Hepatic stellate cell (primary cell): ENCODE results near the gene JAM2.

Source experiments
- DNase-seq: peaks from one replicate; pipeline ENCODE4 v3.0.0; 2011; ENCODE audit warnings: low spot score

Gene JAM2

DNA sequence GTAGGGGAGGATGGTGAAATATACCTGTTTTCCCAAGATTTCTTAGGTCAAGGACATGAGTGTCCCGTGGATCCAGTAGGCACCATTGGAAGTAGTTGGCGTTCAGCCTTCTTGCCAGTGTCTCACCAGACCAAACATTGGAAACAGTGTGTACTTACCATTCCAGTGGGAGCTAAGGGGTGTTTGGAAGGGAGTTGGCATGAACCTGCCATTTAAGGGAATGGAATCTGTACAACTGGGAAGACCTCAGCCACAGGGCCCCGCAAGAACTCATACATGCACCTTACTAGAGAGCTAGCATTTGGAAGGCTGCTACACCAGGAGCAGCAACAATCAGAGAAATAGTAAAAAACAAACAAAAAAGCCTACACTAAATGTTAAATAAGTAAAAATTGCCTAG, 82.9 kb downstream of the JAM2 start:
- no peak for DNase-seq

GRCh38 chr21:25722631-25723030, 83.6 kb downstream of the JAM2 start:
- no peak for DNase-seq

DNA sequence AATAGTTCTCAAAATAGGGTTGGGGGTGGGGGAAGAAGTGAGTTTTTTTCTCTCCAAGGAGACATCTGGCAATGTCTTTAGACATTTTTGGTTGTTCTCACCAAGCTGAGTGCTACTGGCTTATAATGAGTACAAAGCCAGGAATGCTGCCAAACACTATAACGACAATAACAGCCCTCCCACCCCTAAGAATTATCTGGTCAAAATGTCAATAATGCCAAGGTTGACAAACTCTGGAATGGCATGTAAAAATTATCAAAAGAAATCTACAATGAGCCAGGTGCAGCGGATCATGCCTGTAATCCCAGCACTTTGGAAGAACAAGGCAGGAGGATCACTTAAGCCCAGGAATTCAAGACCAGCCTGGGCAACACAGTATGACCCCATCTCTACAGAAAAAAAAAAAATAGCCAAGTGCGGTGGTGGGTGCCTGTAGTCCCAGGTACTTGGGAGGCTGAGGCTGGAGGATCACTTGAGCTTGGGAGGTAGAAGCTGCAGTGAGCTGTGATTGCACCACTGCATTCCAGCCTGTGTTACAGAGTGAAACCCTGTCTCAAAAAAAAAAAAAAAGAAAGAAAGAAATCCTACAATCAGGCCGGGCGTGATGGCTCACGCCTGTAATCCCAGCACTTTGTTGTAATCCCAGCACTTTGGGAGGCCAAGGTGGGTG, 93.2 kb downstream of the JAM2 start:
- DNase-seq, result no peak

DNA sequence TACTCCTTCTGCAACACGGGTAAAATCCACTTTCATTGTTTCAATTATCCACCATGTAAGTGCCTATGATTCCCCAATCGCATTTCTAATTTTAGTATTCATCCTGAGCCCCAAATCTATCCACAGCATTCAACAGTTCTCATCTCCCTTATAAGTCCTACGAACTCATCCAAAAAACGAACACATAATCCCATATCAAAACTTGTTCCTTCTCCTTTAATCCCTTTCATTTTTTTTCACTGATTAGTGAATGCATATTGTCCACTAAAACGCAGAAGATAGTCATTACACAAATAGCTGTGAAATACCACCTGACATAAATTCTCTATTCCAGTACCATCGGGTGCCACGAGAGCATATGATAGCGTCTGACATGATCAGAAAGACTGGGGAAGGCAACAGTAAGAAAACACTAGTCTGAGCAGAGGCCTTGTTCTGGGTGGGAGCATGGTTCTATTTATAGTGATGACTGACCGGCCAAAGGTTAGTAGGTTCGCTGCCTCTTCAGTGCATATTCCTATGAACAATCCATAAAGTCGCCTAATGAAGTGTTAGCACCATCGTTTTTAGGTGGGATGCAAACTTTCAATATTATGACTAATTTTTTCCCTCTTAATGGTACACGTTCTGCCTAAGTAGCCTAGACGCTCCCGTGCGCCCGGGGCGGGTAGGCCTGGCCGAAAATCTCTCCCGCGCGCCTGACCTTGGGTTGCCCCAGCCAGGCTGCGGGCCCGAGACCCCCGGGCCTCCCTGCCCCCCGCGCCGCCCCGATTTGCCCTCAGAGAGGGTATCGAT, 95.0 kb downstream of the JAM2 start:
- peak; percentile 19 for DNase-seq

GRCh38 chr21:25734654-25734903, 95.5 kb downstream of the JAM2 start:
- DNase-seq, result no peak

- peak; percentile 86 for DNase-seq
Observed at GRCh38 chr21:25734904-25735645, 96.0 kb downstream of the JAM2 start, which contains the start of the genes ATP5PF and GABPA. ATP5PF (minus strand) TSS chr21:25734904; CDS start chr21:25729794, 5,110 bp downstream. GABPA (plus strand) TSS chr21:25734972; CDS start chr21:25741599, 6,627 bp downstream.

DNA sequence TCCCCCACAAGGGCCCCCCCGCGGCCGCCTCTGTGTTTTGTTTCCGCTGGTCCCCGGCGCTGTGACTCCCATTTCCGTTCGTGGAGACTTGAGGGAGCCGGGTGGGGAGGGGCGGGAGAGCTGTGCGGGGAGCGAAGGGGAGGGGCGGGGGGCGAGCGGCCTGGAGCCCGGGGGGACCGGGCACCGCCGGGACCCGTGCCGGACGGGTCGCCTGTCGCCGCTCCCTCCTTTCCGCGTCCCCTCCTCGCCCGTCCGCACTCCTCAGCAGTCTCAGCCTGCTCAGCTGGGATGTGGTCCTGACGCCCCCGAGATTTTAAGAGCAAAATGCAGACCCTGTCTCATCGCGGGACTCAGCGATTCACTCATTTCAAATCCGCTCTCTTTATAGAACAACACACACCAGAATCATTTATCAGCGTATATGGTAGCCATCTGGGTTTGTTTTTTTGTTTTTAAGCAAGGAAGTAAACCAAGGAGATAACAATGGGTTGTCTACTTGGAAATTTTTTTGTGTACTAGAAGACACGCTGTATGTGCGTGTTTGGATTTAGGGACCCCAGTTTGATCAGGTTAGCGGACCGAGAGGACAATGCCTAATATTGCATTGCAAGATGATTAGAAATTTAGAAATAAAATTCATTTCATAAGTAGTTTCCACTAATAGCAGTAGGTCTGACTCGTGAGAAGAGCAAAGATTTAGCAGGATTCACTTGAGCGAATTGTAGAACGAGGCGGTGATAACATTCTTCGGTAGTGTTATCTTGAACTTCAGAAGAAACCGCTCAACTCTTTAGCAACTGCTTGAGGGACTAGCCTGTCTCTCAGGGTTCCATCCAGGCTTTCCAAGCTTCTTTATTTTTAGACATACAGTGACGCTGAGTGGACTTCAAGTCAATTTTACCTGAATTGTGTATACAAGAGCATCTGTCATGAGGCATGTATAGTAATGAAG, 96.9 kb downstream of the JAM2 start:
- peak; percentile 69 for DNase-seq

GRCh38 chr21:25737421-25737820, 98.4 kb downstream of the JAM2 start:
- DNase-seq, result no peak

DNA sequence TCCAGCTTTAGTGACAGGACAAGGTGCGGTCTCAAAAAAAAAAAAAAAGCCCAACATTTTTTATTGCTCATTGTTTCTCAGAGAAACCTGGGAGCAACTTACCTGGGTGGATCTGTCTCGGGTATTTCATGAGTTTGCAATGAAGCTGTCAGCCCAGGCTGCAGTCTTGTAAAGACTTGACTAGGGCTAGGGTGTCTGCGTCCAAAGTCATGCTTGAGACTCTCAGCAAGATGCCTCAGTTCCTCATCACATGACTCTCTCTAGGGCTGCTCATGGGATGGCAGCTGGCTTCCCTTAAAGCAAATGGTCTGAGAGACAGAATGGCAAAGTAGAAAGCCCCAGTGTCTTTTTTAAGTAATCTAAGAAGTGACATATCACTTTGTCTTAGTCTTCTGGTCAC, 103.8 kb downstream of the JAM2 start:
- DNase-seq, result no peak

- no peak for DNase-seq
Observed at GRCh38 chr21:25744854-25745253, 105.8 kb downstream of the JAM2 start.

GRCh38 chr21:25750085-25750484, 111.0 kb downstream of the JAM2 start:
- no peak for DNase-seq

DNA sequence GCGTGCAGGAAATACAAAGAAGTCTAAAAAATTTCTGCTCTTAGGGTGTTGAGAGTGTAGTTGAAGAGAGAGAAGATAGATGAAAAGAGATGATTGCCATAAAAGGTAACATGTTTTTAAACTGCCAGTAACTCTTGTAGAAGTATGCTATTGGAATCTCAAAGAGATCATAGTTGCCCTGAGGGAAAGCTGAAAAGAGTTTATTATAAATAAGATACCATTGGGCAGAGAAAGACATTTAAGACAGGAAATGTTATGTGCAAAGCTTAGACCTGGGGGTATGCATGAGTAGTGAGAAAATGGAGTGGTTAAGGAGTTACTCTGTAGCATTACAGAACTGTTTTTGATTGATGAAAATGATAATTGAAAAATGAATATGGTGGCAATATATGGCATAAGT, 113.4 kb downstream of the JAM2 start:
- DNase-seq, result no peak

DNA sequence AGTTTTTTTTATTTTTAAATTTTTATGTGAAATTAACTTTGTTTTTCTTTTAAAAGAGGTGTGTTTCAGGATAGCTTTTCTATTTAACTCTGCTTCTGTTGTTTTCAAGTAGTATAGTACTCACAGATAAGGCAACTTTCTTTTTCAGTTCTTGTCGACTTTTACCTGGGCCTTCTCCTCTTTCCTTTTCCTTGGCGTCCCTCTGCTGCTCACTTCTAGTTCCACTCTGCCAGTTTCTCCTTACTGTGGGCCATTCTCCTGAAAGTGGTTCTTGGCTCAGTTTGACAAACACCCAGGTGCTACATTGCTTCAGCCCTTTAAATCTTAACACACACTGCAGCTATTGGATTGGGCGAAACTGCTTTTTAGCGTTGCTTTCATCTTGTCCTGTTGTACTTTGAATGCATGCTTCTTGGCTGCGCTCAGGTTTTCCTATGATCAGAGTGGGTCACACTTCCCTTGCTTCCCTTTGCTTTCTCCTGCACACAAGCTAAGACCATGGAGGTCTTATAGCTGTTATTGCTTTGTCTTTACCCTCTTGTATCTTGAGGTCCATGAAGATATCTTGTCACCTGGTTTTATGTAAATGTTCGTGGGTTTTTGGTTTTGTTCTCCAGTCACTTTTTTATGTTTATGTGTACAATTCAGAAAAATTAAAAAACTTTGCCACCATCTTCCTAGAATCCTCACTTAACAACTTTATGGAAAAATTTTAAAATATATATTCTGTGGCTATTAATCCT, 117.3 kb downstream of the JAM2 start:
- no peak for DNase-seq

- no peak for DNase-seq
Observed at GRCh38 chr21:25757531-25757930, 118.5 kb downstream of the JAM2 start.

DNA sequence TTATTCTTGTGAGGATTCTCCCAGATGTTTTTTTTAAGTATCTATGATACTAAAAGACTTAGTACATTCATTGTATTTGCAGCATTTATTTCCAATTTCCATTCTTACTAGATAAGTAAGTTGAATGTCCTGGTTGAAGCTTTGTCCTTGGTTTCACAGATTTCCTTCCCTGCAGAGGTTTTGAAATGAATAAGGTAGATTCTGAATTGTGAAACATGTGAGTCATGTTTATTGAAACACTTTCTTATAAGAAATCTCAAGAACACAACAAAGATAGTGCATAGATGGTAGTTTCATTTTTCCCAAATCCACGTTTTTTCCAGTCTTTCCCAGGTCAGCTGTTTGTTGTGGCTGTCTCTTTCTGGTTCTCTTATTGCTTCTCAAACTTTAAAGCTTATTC, 120.5 kb downstream of the JAM2 start:
- DNase-seq, result no peak

DNA sequence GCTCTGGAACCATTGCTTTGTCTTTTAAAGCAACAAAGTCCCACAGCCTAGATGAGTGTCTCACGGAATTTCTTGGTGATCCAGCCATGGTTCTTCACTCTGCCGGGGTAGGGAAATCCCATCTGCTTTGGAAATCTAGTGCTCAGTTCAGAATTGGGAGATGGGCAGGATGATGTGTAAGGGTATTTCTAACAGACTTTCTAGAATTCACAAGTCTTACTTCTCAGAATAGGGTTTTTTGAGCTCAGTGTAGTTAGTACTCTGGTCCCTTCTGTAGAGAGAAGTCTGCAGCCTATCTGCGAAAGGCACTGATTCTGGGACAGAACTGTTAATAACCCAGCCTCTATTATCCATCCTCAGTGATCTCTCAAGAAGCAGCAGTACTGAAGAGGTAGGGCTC, 121.0 kb downstream of the JAM2 start:
- no peak for DNase-seq

GRCh38 chr21:25760677-25761076, 121.6 kb downstream of the JAM2 start:
- no peak for DNase-seq

GRCh38 chr21:25764065-25764464, 125.0 kb downstream of the JAM2 start:
- no peak for DNase-seq
